MCF 10A (cell line): Measurements from ENCODE around the gene GALK1. TPM values are rescaled to one million over a fixed set of nuclear protein-coding genes. Genes with fewer than 3 reads are reported as not detected.

Experiments
- BruUV-seq: library from RNA; stranded (reverse); fragments of 400-500 nt; replicated peaks from 2 replicates; lab custom pipeline; 2021; lab: Mats Ljungman, UMichigan
- CTCF ChIA-PET: fragments of 300-600 bp; sonication (Branson Sonifier 250); formaldehyde crosslinking; extraction: SDS; loops from one replicate; lab custom pipeline; 2021; ENCODE audit warnings: antibody characterized with exemption, inconsistent platforms; lab: Yijun Ruan, JAX
- POLR2A ChIA-PET: fragments of 300-600, 350-650 bp; sonication (Branson Sonifier 250); formaldehyde crosslinking; extraction: SDS; loops from one replicate; lab custom pipeline; 2020; ENCODE audit warnings: antibody characterized with exemption, inconsistent platforms; lab: Yijun Ruan, JAX
- DNase-seq: peaks from one replicate; pipeline ENCODE4 v3.0.0-alpha.2; 2018; ENCODE audit not compliant: unreplicated experiment
- H3K27ac Mint-ChIP-seq: one replicate; pipeline ENCODE4 v1.8.0; 2022; ENCODE audit warnings: mild to moderate bottlenecking, low read depth, mixed read lengths; ENCODE audit not compliant: unreplicated experiment
- H3K27me3 Mint-ChIP-seq: one replicate; pipeline ENCODE4 v1.8.0; 2022; ENCODE audit warnings: mixed read lengths; ENCODE audit not compliant: insufficient read depth, unreplicated experiment
- H3K36me3 Mint-ChIP-seq: one replicate; pipeline ENCODE4 v1.8.0; 2022; ENCODE audit warnings: mild to moderate bottlenecking, moderate library complexity, mixed read lengths; ENCODE audit not compliant: insufficient read depth, unreplicated experiment
- H3K4me1 Mint-ChIP-seq: one replicate; pipeline ENCODE4 v1.8.0; 2022; ENCODE audit warnings: mixed read lengths; ENCODE audit not compliant: insufficient read depth, unreplicated experiment
- H3K4me3 Mint-ChIP-seq: one replicate; pipeline ENCODE4 v1.8.0; 2022; ENCODE audit warnings: mild to moderate bottlenecking, moderate library complexity, mixed read lengths; ENCODE audit not compliant: unreplicated experiment
- H3K9me3 Mint-ChIP-seq: one replicate; pipeline ENCODE4 v1.8.0; 2022; ENCODE audit warnings: mixed read lengths; ENCODE audit not compliant: unreplicated experiment
- CTCF ChIP-seq: fragments of 200-600 bp; IDR thresholded peaks from one replicate; pipeline ENCODE4 v1.8.0; 2022; ENCODE audit warnings: antibody characterized with exemption, mild to moderate bottlenecking; ENCODE audit not compliant: unreplicated experiment
- intact Hi-C: fragments of 100-400 bp; cut with micrococcal nuclease; formaldehyde crosslinking; loops from 2 replicates; pipeline ENCODE4 v1.14.1; 2022
- total RNA-seq: library from RNA; stranded (reverse); gene quantifications from 2 replicates; pipeline ENCODE4 v1.2.3, GENCODE V29; 2022

The GALK1 gene
- total RNA-seq, 1 experiment from 2014 or later = 8.7 TPM

- CTCF ChIA-PET = interaction anchor here (1.3 kb wide), 1 partner anchor 13 kb away, joined by 3 read pairs; no protein-coding TSS in a partner anchor
- peak overlapping the region; percentile 51 for H3K27ac Mint-ChIP-seq
- H3K4me1 Mint-ChIP-seq = no peaks in the 10 kb centered on the region
- no peak overlapping the region for H3K4me3 Mint-ChIP-seq
- intact Hi-C loops = no loop called here
- DNase-seq = no peak
- peaks cover 93% of the 10 kb centered on the region for H3K36me3 Mint-ChIP-seq
- no TSS peak for BruUV-seq
- no peak for TF ChIP-seq CTCF
- POLR2A ChIA-PET = interaction anchor here (3.1 to 28.4 kb wide), 3 partner anchors 11 to 52 kb away, joined by 10 to 748 read pairs (median 18); no protein-coding TSS in a partner anchor
- no peaks in the 10 kb centered on the region for H3K27me3 Mint-ChIP-seq
- no peaks in the 10 kb centered on the region for H3K9me3 Mint-ChIP-seq
Observed at GRCh38 chr17:75734674-75735294, 30.2 kb downstream of the GALK1 start.

GRCh38 chr17:75733471-75733870 is 31.5 kb downstream of the GALK1 start:
- Mint-ChIP-seq H3K27ac (peak overlapping the region; percentile 51), H3K4me1 (no peaks in the 10 kb centered on the region), H3K9me3 (no peaks in the 10 kb centered on the region), H3K36me3 (peaks cover 93% of the 10 kb centered on the region), H3K4me3 (no peak overlapping the region), H3K27me3 (no peaks in the 10 kb centered on the region)
- DNase-seq = no peak
- ChIA-PET POLR2A (interaction anchor here (0.7 to 28.4 kb wide), 4 partner anchors 11 to 164 kb away, joined by 3 to 748 read pairs (median 13); partner anchors contain the start of gene ITGB4), CTCF (interaction anchor here (0.7 kb wide), 1 partner anchor 13 kb away, joined by 4 read pairs; no protein-coding TSS in a partner anchor)
- BruUV-seq = no TSS peak
- no peak for TF ChIP-seq CTCF
- intact Hi-C loops = no loop called here

- Mint-ChIP-seq H3K4me1 (no peaks in the 10 kb centered on the region), H3K4me3 (no peak overlapping the region), H3K27me3 (no peaks in the 10 kb centered on the region), H3K27ac (peak overlapping the region; percentile 73), H3K36me3 (peaks cover 98% of the 10 kb centered on the region), H3K9me3 (no peaks in the 10 kb centered on the region)
- DNase-seq = no peak
- POLR2A ChIA-PET = interaction anchor here (1.0 to 28.4 kb wide), 5 partner anchors 10 to 49 kb away, joined by 3 to 748 read pairs (median 10); partner anchors contain the start of gene ITGB4
- BruUV-seq = no TSS peak
- CTCF ChIA-PET = interaction anchor here (0.6 to 1.7 kb wide), 9 partner anchors 14 to 97 kb away, joined by 3 to 6 read pairs (median 4); partner anchors contain the start of gene GALK1
- intact Hi-C loops = no loop called here
- TF ChIP-seq CTCF = no peak
Observed at GRCh38 chr17:75731716-75732498, 33.1 kb downstream of the GALK1 start.
